ENCODE data around the gene CCDC106.
A peak's percentile ranks its signal among the peaks of the same experiment; 100 is the strongest.

CCDC106 gene

GRCh38 chr19:55619286-55619685 is 28.7 kb upstream of the CCDC106 start:
- no peak overlapping the region for H3K27ac ChIP-seq (ENCODE audit: extremely low read depth, low read depth, low read length)
- no peaks in the 10 kb centered on the region; the same call in 1 of the 2 replicates for H3K4me1 ChIP-seq (ENCODE audit: control insufficient read depth, insufficient read depth, low read length)
- no peak for TF ChIP-seq ZNF280C (tag by site-specific recombination; IDR thresholded peaks at IDR 0.05)
- TF ChIP-seq ZNF776 (tag by site-specific recombination; IDR thresholded peaks at IDR 0.05; ENCODE audit: borderline replicate concordance): no peak
- no peak for TF ChIP-seq ZNF48 (tag by site-specific recombination; IDR thresholded peaks at IDR 0.05)
- no peak for TF ChIP-seq PRDM1 (tag by site-specific recombination; IDR thresholded peaks at IDR 0.05)
- no peak for TF ChIP-seq ZNF701 (tag by site-specific recombination; IDR thresholded peaks at IDR 0.05)
- TF ChIP-seq ZNF221 (tag by site-specific recombination; IDR thresholded peaks at IDR 0.05; ENCODE audit: borderline replicate concordance): no peak
- ChIA-PET CTCF (interaction anchor here (1.6 to 4.6 kb wide), 3 partner anchors 13 to 115 kb away, joined by 5 to 29 read pairs (median 23); partner anchors contain the start of gene ZNF865), POLR2A (interaction anchor here (0.8 to 9.1 kb wide), 4 partner anchors 14 to 38 kb away, joined by 3 to 75 read pairs (median 6); partner anchors contain the start of genes FIZ1, ZNF579 and ZNF865)
- H3K4me3 ChIP-seq (ENCODE audit: low read depth, low read length): no peak overlapping the region
- H3K36me3 ChIP-seq (ENCODE audit: control insufficient read depth in 2 of 2, insufficient read depth in 1 of 2, low read length in 2 of 2): peaks cover 5 to 28% of the 10 kb centered on the region in 2 experiments; a peak in 2 of 3 replicates
- no peaks in the 10 kb centered on the region for H3K9me3 ChIP-seq (ENCODE audit: control insufficient read depth, insufficient read depth, low read depth, low read length)

GRCh38 chr19:55620410-55621204 is 27.4 kb upstream of the CCDC106 start:
- peak; percentile 47; the same call in 1 of the 2 replicates for TF ChIP-seq ZNF692 (tag by site-specific recombination; IDR thresholded peaks at IDR 0.05)
- 0 out of 2 replicates have a peak, but pooled peaks have one; percentile 46 for TF ChIP-seq ZFP69B (tag by site-specific recombination; IDR thresholded peaks at IDR 0.05)
- no peak for TF ChIP-seq ZNF214 (tag by site-specific recombination; IDR thresholded peaks at IDR 0.05; ENCODE audit: borderline replicate concordance)
- no peak overlapping the region for H3K4me3 ChIP-seq (ENCODE audit: low read depth, low read length)
- ChIA-PET CTCF (interaction anchor here (0.6 to 4.6 kb wide), 4 partner anchors 11 to 455 kb away, joined by 3 to 29 read pairs (median 14); partner anchors contain the start of gene ZNF865), POLR2A (interaction anchor here (1.0 to 9.1 kb wide), 2 partner anchors 15 to 34 kb away, joined by 5 to 75 read pairs; partner anchors contain the start of gene ZNF865)
- no peaks in the 10 kb centered on the region for H3K9me3 ChIP-seq (ENCODE audit: control insufficient read depth, insufficient read depth, low read depth, low read length)
- peaks cover 5% of the 10 kb centered on the region for H3K4me1 ChIP-seq (ENCODE audit: control insufficient read depth, insufficient read depth, low read length)
- H3K36me3 ChIP-seq (ENCODE audit: control insufficient read depth in 2 of 2, insufficient read depth in 1 of 2, low read length in 2 of 2): peaks cover 5 to 18% of the 10 kb centered on the region in 2 experiments; a peak in 2 of 3 replicates
- no peak overlapping the region for H3K27ac ChIP-seq (ENCODE audit: extremely low read depth, low read depth, low read length)

GRCh38 chr19:55621205-55621672 is 26.8 kb upstream of the CCDC106 start:
- Histone ChIP-seq H3K4me1 (ENCODE audit: control insufficient read depth, insufficient read depth, low read length) (peaks cover 5% of the 10 kb centered on the region), H3K27ac (ENCODE audit: extremely low read depth, low read depth, low read length) (no peak overlapping the region), H3K36me3 (ENCODE audit: control insufficient read depth in 2 of 2, insufficient read depth in 1 of 2, low read length in 2 of 2) (peaks cover 5 to 12% of the 10 kb centered on the region in 2 experiments; a peak in 2 of 3 replicates), H3K9me3 (ENCODE audit: control insufficient read depth, insufficient read depth, low read depth, low read length) (no peaks in the 10 kb centered on the region), H3K4me3 (ENCODE audit: low read depth, low read length) (no peak overlapping the region)
- CTCF ChIA-PET: interaction anchor here (0.6 to 4.6 kb wide), 3 partner anchors 11 to 129 kb away, joined by 3 to 29 read pairs (median 23); partner anchors contain the start of gene ZNF865
- POLR2A ChIA-PET: interaction anchor here (9.1 kb wide), 1 partner anchor 16 kb away, joined by 75 read pairs; the partner anchor contains the start of gene ZNF865
- no peak for TF ChIP-seq ZNF629 (tag by site-specific recombination; IDR thresholded peaks at IDR 0.05)
- TF ChIP-seq ZBTB26 (tag by site-specific recombination; optimal IDR thresholded peaks at IDR 0.05): no peak
- no peak for TF ChIP-seq RBAK (tag by site-specific recombination; IDR thresholded peaks at IDR 0.05)
- no peak for TF ChIP-seq ZNF23 (tag by site-specific recombination; IDR thresholded peaks at IDR 0.05; ENCODE audit: borderline replicate concordance)
- TF ChIP-seq OSR2 (tag by site-specific recombination; IDR thresholded peaks at IDR 0.05): no peak
- no peak for TF ChIP-seq ZBTB21 (tag by site-specific recombination; IDR thresholded peaks at IDR 0.05)
- TF ChIP-seq ZBTB49 (tag by site-specific recombination; IDR thresholded peaks at IDR 0.05; ENCODE audit: low read depth): no peak
- no peak for TF ChIP-seq FEZF1 (tag by site-specific recombination; IDR thresholded peaks at IDR 0.05)
- TF ChIP-seq KLF1 (tag by site-specific recombination; IDR thresholded peaks at IDR 0.05): no peak
- TF ChIP-seq IKZF3 (tag by site-specific recombination; IDR thresholded peaks at IDR 0.05): no peak
- no peak for TF ChIP-seq ZNF692 (tag by site-specific recombination; IDR thresholded peaks at IDR 0.05)
- no peak for TF ChIP-seq ZNF530 (tag by site-specific recombination; IDR thresholded peaks at IDR 0.05; ENCODE audit: low read depth)
